H1 (cell line): ENCODE results near the gene CABCOCO1. TPM values are rescaled to one million over a fixed set of nuclear protein-coding genes. Genes with fewer than 3 reads are reported as not detected.

Experiments
- CHD1 ChIP-seq: IDR thresholded peaks from 2 replicates; pipeline ENCODE4 v1.6.1; 2012; ENCODE audit warnings: low read depth, low read length, improper control_type of control experiment
- CHD7 ChIP-seq: fragments of 300-600 bp; sonication (generic); IDR thresholded peaks from 2 replicates; pipeline ENCODE4 v1.7.1; 2012; ENCODE audit warnings: low read length, moderate library complexity, mild to moderate bottlenecking, inconsistent platforms; ENCODE audit not compliant: insufficient replicate concordance
- E2F6 ChIP-seq: IDR thresholded peaks from 2 replicates; pipeline ENCODE4 v1.6.1; 2012; ENCODE audit warnings: inconsistent platforms
- GABPA ChIP-seq: IDR thresholded peaks from 2 replicates; pipeline ENCODE4 v1.6.1; 2011; ENCODE audit warnings: mild to moderate bottlenecking, low read length, moderate library complexity, borderline replicate concordance; ENCODE audit not compliant: insufficient read depth
- KDM5A ChIP-seq: fragments of 200-600 bp; IDR thresholded peaks from 2 replicates; pipeline ENCODE4 v1.7.1; 2012; ENCODE audit warnings: mild to moderate bottlenecking, low read length, inconsistent platforms, mixed read lengths
- RNF2 ChIP-seq: fragments of 200-900, 300-1000 bp; sonication (generic); IDR thresholded peaks from 2 replicates; pipeline ENCODE4 v1.7.1; 2016; ENCODE audit warnings: borderline replicate concordance, low read depth, mild to moderate bottlenecking, antibody characterized with exemption, low read length; ENCODE audit not compliant: poor library complexity, severe bottlenecking; ENCODE audit errors: missing control alignments
- SRF ChIP-seq: IDR thresholded peaks from 2 replicates; pipeline ENCODE4 v1.6.1; 2011; ENCODE audit warnings: mild to moderate bottlenecking, low read depth, low read length, moderate library complexity
- TCF12 ChIP-seq: IDR thresholded peaks from 2 replicates; pipeline ENCODE4 v1.6.1; 2011; ENCODE audit warnings: low read depth, mild to moderate bottlenecking, low read length
- polyA plus RNA-seq, 7 experiments: library from polyadenylated mRNA; depleted of rRNA in 3 of 7; stranded (reverse) in 5 of 7; unstranded in 2 of 7; fragments of >200 nt in 5 of 7; fragments of 200-250 nt in 2 of 7; gene quantifications; 1 replicate in 5 of 7; 2 replicates in 1 of 7; 4 replicates in 1 of 7; pipeline versions ENCODE4 v1.2.1 to v1.2.3, GENCODE V29; 2011 to 2013; ENCODE audit warnings: missing spikeins in 2 of 7, mixed read lengths in 2 of 7
- total RNA-seq: library from RNA; stranded (reverse); fragmentation: NEBNext Ultra II Directional; extraction: Animal tissue kit (Norgen Biotek cat#: 25700); gene quantifications from 2 replicates; pipeline ENCODE4 v1.2.1, GENCODE V29; 2021

CABCOCO1 gene
- total and polyA plus RNA-seq, 2 of the 8 experiments (the other 6 are each of a cell fraction or from before 2014, with no cell fraction given) = not detected

GRCh38 chr10:61792921-61793320 lies 130.2 kb downstream of the CABCOCO1 start (continued):
- TF ChIP-seq CHD7 = no peak
- no peak for TF ChIP-seq GABPA
- no peak for TF ChIP-seq CHD1
- TF ChIP-seq E2F6 = no peak
- TF ChIP-seq SRF = no peak
- no peak for TF ChIP-seq KDM5A
- no peak for TF ChIP-seq RNF2
- TF ChIP-seq TCF12 = no peak
